Measurements from ENCODE around the gene RPL23. TPM values are rescaled to one million over a fixed set of nuclear protein-coding genes. Genes with fewer than 3 reads are reported as not detected.
A peak's percentile ranks its signal among the peaks of the same experiment; 100 is the strongest.

Gene RPL23
- total RNA-seq, 1 experiment from 2014 or later = 1,631 TPM

DNA sequence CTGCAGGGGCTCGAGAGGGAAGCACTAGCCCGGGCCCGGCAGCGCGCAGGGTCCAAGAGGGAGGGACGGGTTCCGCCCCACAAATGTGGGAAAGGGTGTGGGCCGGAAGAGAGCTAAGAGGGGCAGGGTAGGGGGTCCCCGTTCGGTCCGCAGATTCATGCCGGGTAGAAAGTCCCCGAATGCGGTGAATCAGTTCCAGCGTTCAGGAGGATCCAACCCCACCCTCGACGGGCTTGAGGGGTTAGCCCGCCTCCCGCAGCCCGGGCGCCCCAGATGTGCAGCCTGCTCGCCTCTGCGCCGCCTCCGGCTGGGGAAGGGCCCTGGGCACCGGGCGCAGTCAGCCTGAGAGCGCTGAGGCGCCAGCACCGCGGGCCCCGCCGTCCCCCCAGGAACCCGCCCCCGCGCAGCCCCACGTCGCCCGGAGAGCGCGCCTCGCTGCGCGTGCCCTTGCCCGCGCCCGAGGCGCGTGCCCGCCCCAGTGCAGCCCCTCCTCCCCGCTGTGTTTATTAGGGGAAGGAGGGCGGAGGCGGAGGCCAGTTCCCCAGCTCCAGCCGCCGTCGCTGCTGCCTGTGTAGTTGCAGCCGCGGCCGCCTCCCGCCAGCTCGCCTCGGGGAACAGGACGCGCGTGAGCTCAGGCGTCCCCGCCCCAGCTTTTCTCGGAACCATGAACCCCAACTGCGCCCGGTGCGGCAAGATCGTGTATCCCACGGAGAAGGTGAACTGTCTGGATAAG, 16.2 kb upstream of the RPL23 start, which contains the start of gene LASP1:
TSS of gene LASP1 (plus strand) at position 533 of the 733 bp plus-strand sequence. CDS start at position 665, 132 bp downstream.
- CTCF ChIA-PET = interaction anchor here (0.8 to 1.8 kb wide), 3 partner anchors 15 to 375 kb away, joined by 4 to 6 read pairs (median 4); partner anchors contain the start of gene RPL23
- TF ChIP-seq, protein P1, sequence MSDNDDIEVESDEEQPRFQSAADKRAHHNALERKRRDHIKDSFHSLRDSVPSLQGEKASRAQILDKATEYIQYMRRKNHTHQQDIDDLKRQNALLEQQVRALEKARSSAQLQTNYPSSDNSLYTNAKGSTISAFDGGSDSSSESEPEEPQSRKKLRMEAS (IDR thresholded peaks at IDR 0.05) = peak; percentile 49; the same call in 1 of the 2 replicates
- TF ChIP-seq ELF1 (IDR thresholded peaks at IDR 0.05; ENCODE audit: borderline replicate concordance, low read depth) (no peak), SIN3A (IDR thresholded peaks at IDR 0.05; ENCODE audit: low read depth) (peak; percentile 94), POLR2AphosphoS5 (IDR thresholded peaks at IDR 0.05; ENCODE audit: low read depth, low read length) (peak; percentile 97), SP1 (IDR thresholded peaks at IDR 0.05; ENCODE audit: low read depth) (no peak; the same call in 1 of the 2 replicates), POLR2A (IDR thresholded peaks at IDR 0.05; ENCODE audit: borderline replicate concordance, extremely low read depth, insufficient read depth, insufficient read length) (peak; percentile 94), EGR1 (IDR thresholded peaks at IDR 0.05; ENCODE audit: low read depth) (peak; percentile 90), FOSL1 (IDR thresholded peaks at IDR 0.05; ENCODE audit: low read depth) (no peak), ZFX (IDR thresholded peaks at IDR 0.05) (peak; percentile 41; the same call in 1 of the 2 replicates), EZH2 (IDR thresholded peaks at IDR 0.05) (no peak), TCF7L2 (IDR thresholded peaks at IDR 0.05; ENCODE audit: borderline replicate concordance, extremely low read depth, insufficient read depth, insufficient read length) (no peak), RAD21 (IDR thresholded peaks at IDR 0.05; ENCODE audit: low read depth) (no peak), YY1 (IDR thresholded peaks at IDR 0.05; ENCODE audit: extremely low read depth, insufficient replicate concordance, low read depth, low read length) (no peak)
- TF ChIP-seq, protein P2, sequence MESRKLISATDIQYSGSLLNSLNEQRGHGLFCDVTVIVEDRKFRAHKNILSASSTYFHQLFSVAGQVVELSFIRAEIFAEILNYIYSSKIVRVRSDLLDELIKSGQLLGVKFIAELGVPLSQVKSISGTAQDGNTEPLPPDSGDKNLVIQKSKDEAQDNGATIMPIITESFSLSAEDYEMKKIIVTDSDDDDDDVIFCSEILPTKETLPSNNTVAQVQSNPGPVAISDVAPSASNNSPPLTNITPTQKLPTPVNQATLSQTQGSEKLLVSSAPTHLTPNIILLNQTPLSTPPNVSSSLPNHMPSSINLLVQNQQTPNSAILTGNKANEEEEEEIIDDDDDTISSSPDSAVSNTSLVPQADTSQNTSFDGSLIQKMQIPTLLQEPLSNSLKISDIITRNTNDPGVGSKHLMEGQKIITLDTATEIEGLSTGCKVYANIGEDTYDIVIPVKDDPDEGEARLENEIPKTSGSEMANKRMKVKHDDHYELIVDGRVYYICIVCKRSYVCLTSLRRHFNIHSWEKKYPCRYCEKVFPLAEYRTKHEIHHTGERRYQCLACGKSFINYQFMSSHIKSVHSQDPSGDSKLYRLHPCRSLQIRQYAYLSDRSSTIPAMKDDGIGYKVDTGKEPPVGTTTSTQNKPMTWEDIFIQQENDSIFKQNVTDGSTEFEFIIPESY (IDR thresholded peaks at IDR 0.05; ENCODE audit: extremely low read depth, insufficient replicate concordance, low read length) = peak; percentile 61
- peaks cover 59 to 85% of the 10 kb centered on the region in 2 experiments for H3K4me1 ChIP-seq (ENCODE audit: control insufficient read depth in 1 of 2, insufficient read depth in 2 of 2, low read length in 2 of 2)
- POLR2A ChIA-PET = interaction anchor here (0.6 to 3.6 kb wide), 14 partner anchors 9 to 295 kb away, joined by 3 to 46 read pairs (median 3); partner anchors contain the start of genes CWC25 and RPL23
- peak within 1 kb of the TSS; percentile 95 for H2AFZ ChIP-seq (ENCODE audit: low read depth, low read length, poor library complexity, severe bottlenecking)
- intact Hi-C loops (cut with micrococcal nuclease) = loop anchor here (2.0 to 5.0 kb wide), 2 partner anchors 117 to 283 kb away; partner anchors contain the start of gene PSMB3
- H3K36me3 ChIP-seq (ENCODE audit: control insufficient read depth in 1 of 2, insufficient read depth in 2 of 2, low read length in 2 of 2) = no peaks in the 10 kb centered on the region
- peak within 1 kb of the TSS; percentile 83 to 98 for H3K4me3 ChIP-seq (replicated peaks in 1 of 2; ENCODE audit: low read depth in 1 of 2, low read length in 2 of 2)
- H3K27ac ChIP-seq (ENCODE audit: low read depth, low read length) = peak within 1 kb of the TSS; percentile 97
- peak within 1 kb of the TSS; percentile 85 for H3K4me2 ChIP-seq (ENCODE audit: low read length)
- H3K9me3 ChIP-seq (ENCODE audit: control insufficient read depth in 1 of 2, insufficient read depth in 1 of 2, low read depth in 1 of 2, low read length in 2 of 2) = no peaks in the 10 kb centered on the region
- no peaks in the 10 kb centered on the region for H4K20me1 ChIP-seq (ENCODE audit: insufficient read depth)
- no peak for DNase-seq (ENCODE audit: low read depth, low spot score)
- peak; percentile 67 for ATAC-seq
- peaks cover 45% of the 10 kb centered on the region for H3K79me2 ChIP-seq (ENCODE audit: insufficient read depth, low read length)
- no peaks in the 10 kb centered on the region for H3K27me3 ChIP-seq (ENCODE audit: insufficient read depth, low read length)
- H3K9ac ChIP-seq (ENCODE audit: low read length) = peak within 1 kb of the TSS; percentile 74
- H3K9me2 ChIP-seq (ENCODE audit: insufficient read depth) = no peaks in the 10 kb centered on the region
- BruUV-seq (replicated peaks) = no TSS peak
- RAD21 ChIA-PET (ENCODE audit: low non-redundant PET in 1 of 2, low total read pairs in 2 of 2, uncharacterized antibody in 2 of 2, unreplicated experiment in 2 of 2) = interaction anchor here (0.7 kb wide), 3 partner anchors 20 to 763 kb away, joined by 3 to 5 read pairs (median 4); no protein-coding TSS in a partner anchor
